DMS53 treated with DMSO at 0.1 percent for 48 hours (cell line): ENCODE results near the gene BARD1.
"Not testable (repeated sequence)": the region's sequence is repeated elsewhere in the genome, so short reads cannot be mapped to it uniquely, and the experiment has no call there.

Source experiments
- DNase-seq: peaks from one replicate; lab custom pipeline; 2025; ENCODE audit not compliant: unreplicated experiment; lab: John Stamatoyannopoulos, UW

The BARD1 gene

DNA sequence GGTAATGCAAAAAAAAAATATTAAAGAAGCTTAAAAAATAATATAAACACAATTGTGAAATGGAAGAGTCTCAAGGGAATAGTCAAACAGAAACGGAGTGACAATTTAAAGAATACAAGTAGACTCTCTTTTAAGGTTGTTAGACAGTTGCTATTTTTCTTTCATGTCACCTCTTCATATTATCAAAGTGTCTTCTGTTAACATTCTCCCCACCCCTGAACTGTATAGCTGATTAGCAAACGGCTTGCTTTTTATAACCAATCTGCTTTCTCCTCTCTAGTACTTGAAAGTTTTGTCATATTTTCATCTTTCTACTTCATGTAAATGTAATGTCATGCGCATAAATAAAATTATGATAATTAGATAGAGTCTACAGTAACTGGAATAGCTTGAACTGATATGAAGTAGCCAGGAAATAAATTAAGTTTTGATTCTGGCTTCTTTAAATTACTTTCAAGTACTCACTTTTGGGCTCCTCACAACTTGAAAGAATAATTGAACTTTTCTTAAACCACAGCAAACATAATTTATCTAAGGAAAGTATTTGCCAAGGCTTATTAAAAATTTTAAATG, 37.0 kb downstream of the BARD1 start:
- DNase-seq: no peak

DNA sequence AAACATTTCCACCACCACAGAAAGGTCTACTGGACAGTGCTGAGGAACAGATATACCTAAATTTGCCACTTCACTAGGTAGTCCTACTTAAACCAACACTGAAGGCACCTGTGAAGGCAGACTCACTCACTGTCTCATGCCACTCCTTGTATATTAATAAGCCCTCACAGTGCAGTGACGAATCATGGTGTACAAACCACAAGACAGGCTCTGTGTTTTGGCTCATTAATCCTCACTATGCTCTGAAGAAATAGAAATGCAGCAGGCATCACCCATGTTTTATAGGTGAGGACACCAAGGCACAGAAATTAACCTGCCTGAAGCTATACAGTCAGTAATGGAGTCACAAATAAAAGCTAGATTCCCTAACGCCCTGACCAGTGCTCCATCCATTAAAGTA, 44.3 kb downstream of the BARD1 start:
- DNase-seq: no peak

DNA sequence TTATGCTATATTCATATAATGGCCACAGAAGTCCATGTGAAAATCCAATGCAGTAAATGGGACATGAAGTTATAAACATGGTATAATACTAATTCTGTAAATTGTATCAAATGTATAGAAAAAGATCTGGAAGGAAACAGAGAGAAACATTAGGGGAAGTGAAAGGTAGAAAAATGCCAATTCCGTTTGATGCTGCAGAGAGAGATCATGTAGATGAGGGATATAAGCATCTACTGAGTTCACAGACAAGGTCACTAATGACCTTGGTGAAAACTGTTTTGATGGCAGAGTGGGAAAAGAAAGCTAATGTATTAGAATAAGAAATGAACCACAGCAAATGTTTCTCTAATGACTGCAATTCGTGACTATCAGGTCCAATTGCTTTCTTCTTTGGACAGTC, 56.0 kb downstream of the BARD1 start:
- DNase-seq: no peak

DNA sequence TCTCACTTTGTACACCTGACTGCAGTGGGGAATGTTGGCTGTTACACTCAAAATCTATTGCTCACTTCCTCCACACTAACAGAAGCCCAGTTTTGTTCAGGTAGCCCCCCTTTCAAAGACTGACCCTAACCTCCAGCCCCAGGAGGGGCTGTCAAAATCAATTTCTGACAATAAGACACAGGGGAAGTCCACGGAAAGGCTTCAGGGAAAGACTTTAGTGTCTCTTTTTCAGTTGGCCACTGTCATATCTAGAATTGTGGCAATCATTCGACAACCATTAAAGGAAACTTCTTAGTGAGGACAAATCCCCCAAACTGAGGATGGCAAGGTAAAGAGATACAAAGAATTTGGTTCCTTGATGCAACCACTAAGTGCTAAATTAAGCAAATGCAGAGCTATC, 59.0 kb downstream of the BARD1 start:
- no peak for DNase-seq

DNA sequence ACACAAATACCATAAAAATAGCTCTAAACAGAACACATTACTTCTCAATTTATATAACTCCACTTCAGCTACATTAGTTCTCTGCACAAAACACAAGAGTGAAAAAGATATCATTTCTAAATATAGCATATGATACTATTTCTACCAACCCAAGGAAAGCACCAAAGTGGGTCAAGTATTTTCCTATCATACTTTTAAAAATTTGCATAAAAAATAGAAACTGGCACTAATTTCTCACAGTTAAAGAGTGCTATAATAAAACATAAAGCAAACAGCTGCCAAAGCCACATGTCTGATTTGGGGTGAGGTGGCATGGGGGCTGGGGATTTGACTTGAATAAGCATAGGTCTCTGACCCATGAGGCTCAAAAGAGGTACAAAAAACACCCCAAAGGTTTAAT, 61.5 kb downstream of the BARD1 start:
- no peak for DNase-seq

DNA sequence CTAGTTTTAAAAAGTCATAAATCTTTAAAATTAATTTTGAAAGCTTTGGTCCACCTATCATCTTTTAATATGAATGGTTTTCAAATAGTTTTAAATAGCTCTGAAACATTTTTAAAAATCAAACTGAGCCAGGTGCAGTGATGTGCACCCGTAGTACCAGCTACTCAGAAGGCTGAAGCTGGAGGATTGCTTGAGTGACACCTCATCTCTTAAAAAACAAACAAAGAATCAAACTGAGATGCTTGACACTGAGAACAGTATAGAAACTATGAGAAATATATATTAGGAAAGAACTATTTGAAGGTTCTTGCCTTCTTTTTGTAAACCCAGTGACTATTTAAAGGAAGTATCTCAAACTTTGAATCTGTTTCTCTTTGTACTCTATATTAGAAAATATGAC, 67.4 kb downstream of the BARD1 start:
- DNase-seq: no peak

DNA sequence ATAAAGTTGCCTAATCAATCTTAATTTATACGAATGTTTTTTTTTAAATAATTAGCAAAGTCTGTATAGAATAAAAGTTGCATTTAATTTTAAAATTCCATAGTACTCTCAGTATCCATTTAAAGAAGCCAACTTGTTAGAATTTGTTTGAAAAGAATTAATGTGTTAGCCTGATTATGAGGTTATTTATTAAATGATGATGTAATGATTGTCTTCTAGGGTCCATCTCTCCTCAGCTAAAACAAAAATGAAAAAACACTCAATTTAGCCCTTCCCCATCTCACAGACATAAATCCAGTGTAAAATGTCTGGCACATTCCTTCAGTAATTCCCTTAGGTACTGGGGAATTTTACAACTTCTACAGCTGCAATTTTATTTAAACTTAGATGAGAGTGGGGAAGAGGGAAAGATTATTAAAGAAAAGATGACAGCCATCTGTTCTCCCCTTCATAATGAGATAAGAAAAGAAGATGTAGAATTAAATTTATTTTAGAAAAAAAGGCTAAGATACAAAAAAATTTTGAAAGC, 68.6 kb downstream of the BARD1 start:
- DNase-seq: no peak

DNA sequence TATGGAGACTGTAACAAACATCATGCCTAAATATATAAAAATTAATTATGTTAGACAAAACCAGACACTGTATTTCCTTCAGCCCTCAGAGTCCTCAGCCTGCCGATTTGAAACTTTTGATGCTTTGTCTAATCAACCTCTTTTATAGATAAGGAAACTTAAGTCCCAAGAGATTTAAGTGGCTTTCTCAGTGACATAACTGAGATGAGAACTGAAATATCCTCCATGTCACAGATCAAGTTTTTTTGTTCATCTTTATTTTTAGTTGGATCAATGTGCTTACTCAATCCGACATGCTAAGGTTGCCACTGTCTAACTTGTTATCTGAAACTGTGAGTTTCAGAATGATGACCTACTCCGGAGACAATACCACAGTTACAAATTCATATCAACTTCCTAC, 72.3 kb downstream of the BARD1 start:
- DNase-seq: no peak

DNA sequence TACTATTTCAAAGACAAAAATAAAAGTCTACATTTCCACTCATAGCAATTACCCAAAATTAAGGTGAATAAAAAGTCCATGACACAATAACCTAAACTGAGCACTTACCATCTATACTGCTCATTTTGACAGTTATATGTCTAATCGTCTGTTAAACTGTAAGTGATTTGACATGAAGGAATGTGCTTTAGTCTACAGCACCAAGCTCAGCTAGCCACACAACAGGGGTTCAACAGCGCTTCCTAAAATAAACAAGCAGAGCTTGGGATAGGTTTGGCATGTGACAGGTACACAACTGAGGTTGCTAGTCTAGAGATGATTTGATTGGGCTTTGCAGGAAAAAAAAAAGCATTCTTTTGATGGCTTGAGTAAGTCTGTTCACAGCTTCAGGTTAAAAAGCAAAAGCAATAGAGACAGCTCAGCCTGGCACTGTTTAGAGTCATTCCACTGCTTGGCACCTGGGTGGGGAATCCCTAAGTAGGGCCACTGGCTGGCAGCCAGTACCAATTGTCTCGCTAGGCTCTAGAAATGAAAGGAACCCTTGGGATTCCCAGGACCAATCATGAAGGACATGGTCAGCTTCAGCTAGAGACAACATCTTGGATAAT, 78.6 kb downstream of the BARD1 start:
- no peak for DNase-seq

DNA sequence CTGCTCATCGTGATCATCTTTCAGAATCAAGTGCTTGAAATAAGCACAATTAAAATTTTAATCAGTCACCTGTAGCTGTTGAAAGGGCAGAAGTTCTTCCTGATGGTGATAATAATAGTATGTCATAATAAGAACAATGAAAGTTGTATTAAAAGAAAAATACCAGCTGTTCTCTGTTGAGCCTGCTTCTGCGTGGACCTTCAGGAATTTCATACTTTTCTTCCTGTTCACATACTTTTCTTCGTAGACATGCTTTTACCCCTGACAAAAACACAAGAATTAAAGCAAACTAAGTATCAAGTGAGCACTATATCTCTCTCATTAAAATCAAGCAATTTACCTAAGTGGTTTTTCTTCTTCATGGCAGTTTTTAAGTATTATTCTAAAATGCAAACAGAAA, 79.2 kb downstream of the BARD1 start:
- DNase-seq: no peak

DNA sequence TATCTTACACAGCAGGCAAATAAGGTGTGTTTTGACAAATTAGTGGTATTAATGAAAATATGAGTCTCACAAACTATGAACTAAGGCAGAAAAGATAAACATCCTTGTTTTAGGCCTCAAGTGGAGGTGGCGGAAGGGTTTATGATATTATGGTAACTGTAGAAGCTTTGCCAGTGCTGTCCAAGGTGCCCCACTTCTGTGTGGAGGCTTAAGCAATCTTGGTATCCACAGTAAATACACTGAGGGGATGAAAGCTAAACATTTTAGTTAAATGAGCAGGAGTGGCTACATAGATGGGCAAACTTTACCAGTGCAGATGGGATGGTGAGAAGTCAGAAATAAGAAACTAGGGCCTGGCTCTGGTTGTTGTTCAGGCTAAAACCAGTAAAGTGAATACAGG, 84.7 kb downstream of the BARD1 start:
- no peak for DNase-seq

DNA sequence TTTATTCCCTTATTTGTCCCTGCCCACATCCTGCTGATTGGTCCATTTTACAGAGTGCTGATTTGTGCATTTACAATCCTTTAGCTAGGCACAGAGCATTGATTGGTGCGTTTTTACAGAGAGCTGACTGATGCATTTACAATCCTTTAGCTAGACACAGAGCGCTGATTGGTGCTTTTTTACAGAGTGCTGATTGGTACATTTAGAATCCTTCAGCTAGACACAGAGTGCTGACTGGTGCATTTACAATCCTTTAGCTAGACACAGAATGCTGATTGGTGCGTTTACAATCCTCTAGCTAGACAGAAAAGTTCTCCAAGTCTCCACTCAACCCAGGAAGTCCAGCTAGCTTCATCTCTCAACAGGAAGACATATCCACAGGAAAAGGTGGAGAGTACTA, 91.6 kb downstream of the BARD1 start:
- DNase-seq: not testable (repeated sequence)

DNA sequence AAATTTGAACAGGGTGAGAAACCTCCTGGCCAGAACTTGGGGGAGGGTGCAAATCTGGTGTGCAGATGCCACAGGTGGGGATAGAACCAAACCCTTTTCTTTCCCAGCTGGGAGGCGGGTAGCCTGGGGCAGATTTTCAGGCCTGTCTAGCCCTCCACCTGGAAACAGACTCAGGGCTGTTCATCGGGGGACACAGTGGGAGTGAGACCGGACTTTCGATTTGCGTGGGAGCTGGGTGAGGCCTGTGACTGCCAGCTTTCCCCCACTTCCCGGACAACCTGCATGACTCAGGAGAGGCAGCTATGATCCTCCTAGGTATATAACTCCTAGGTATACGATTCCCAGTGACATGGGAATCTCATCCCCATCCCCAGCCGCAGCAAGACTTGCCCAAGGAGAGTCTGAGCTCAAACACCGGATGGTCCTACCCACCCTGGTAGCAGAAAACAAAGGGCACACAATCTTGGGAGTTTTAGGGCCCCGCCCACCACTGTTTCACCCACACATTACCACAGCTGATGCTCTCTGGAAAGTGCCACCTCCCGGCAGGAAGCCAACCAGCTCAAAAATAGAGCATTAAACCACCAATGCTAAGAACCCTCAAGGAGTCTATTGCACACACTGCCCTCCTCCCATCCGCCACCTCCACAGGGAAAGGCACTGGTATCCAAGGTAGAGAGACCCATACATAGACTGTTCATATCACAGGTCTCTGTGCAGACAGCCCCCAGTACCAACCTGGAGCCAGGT, 92.5 kb downstream of the BARD1 start:
- no peak for DNase-seq

DNA sequence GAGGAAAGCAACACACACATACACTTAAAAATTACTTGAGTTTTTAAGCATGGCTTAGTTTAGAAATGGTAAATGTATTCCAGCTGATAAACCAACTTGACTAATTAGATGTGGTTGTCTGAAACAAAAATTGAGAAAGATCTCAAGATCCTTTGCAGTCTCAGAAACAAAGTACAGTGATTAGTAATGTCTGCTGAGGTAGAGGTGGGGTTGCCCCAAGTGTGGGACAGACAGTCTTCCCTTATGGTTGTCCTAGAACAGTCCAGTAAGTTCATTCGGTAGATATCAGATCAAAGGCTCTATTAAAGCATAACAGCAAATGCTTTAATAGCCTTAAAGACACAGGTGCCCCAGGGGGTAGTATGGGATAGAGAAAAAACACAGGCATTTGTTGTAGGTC, 94.5 kb downstream of the BARD1 start:
- no peak for DNase-seq

DNA sequence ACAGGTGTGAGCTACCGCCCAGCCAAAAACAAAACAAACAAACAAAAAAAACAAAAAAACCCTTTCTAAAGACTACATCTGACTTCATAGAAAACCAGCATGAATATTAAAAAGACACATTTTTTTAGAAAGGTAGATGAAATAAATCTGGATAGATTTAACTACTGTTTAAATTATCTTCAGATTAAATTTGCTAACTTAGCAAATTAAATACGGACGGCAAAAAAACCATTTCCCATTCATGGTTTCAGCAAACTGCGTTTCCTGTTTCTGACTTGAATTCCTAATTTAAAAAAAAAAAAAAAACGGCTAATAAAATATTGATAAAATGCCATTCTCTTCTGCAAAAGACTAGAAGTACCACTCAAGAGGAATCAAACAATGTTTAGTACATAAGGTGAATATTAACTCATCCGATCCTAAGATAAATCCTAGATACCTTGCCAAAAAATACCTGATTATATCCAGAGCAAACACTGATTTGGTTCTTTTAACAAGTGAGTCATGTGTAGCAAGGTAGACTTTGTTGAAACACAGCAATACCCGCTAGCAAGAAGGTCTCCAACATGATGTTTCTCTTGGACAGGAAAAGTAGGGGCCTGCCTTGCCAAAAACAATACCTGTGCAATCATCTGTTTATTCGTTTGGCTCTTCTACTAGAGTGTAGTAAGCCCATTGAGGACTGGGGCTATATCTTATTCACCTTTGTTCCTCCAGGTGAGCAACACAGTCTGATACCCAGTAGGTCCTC, 96.2 kb downstream of the BARD1 start:
- DNase-seq: no peak

DNA sequence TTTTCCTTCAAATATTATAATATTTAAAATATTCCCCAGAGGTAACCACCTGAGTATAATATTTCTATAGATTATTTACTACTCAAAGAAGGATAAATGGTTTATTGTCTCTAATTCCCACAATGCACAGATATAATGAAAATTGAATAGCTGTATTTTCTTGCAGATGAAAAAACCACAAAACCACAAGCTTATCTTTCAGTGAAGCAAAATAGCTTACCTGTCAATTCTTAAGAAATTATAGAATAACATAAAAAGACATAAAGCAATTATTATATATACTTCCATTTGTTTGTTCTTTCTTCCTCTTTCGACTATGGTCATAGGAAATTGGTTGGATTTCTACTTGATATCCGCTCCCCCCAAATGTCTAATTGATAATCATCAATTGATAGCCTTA, 98.8 kb downstream of the BARD1 start:
- no peak for DNase-seq

DNA sequence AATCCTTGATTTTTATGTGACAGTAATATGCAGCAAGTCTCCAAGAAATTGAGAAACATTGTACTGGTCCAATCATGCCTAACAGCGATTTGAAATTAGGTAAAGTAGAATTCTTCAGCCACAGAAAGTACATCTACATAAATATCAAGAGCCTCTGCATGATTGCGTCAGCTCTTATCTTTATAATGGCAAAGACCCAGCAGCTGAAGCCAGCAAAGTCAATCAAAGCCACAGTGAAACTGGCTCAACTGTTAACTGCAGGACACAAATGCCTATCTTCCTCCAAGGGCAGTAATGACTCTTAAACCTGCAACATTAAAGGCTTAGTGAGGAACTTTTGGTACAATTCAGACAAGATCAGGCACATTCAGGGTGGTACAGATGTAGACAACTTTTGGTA, 102.5 kb downstream of the BARD1 start:
- DNase-seq: no peak

DNA sequence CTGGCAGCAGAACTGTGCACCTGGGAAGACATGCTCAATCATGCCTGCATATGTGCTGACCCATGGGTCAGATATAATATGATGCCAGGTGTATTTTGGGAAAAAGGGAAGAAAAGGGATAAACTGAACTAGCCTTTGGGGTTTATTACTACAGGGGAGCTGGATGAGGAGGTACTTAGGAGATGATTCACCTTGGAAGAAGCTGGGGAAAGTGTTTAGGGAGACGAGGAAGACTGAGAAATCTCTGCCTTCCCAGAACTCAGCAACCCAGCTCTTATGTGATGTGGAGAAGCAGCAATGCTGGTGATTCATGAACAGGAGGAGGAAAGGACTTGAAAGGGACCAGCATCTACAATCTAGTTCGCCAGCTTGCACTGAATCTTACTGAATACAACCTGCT, 110.2 kb downstream of the BARD1 start:
- DNase-seq: no peak

DNA sequence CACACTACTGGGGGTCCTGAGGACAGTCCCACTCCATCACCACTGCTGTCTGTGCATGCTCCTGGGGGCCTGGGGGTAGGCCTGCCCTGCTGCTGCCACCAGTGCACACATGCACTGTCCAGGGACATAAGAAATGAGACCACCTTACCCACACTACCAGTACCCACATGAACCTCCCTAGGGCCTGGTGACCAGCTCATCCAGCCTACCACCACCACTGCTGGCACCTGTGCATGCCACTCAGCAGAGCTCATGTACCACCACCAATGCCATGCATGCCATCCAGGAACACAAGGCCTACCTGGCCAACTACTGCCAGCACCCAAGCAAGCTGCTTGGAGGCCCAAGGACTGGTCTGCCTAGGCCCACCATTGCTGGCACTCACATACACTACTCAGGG, 112.8 kb downstream of the BARD1 start:
- no peak for DNase-seq

DNA sequence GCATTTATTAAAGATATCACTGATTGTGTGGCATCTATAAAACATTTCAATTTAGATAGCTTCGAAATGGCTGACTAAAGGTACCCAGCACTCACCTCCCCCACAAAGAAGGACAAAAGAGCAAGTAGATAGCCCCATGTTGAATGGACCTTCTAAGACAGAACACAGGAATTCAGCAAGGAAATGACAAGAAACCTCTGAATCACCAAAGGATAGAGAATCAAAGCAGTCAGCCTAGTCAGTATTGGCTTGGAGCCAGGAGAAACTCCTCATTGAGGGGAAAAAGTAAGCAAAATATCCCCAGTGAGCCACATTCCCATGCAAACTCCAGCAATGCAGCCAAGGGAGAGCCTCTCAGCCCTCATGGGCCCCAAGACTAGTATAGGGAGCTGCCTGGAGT, 113.7 kb downstream of the BARD1 start:
- no peak for DNase-seq

DNA sequence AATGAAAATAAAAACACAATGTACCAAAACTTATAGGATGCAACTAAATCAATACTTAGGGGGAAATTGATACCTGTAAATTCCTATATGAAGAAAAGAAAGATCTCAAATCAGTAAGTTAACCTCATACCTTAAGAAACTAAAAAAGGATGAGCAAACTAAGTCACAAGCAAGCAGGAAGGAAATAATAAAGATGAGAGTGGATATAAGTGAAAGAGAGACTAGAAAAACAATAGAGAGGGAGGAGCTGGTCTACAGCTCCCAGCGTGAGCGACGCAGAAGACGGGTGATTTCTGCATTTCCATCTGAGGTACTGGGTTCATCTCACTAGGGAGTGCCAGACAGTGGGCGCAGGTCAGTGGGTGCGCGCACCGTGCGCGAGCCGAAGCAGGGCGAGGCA, 125.9 kb downstream of the BARD1 start:
- DNase-seq: not testable (repeated sequence)

DNA sequence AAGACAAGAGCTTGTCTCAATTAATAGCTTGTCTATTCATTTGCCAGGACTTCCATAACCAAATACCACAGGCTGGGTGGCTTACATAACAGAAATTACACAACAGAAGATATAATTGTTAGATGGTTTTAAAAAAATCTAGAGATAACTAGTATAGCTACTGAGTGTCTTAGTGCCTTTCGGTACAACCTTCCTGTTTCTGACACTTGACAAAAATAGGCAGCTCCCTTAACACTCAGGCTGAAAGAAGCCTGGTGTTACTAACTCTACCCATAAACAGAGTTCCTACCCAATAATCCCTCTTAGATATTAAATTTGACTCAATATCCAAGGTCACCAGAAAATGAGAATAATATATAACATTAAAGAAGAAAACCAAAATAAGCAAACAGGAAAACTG, 129.7 kb downstream of the BARD1 start:
- DNase-seq: no peak
